Transverse colon (tissue), 3 donors: ENCODE data around the gene ADAM30.

ENCODE experiments used
- EP300 ChIP-seq: sonication (generic); formaldehyde crosslinking; IDR thresholded peaks from one replicate; pipeline ENCODE4 v1.6.1; 2017; ENCODE audit warnings: antibody characterized with exemption, low read depth
- POLR2A ChIP-seq: fragments of 450-650 bp; IDR thresholded peaks from one replicate; pipeline ENCODE4 v1.6.1; 2016; ENCODE audit warnings: antibody characterized with exemption, mild to moderate bottlenecking, moderate library complexity
- TF ChIP-seq, protein P1 (sequence below), 5 experiments: fragments of 200-600 bp in 3 of 5; fragments of 450-650 bp in 2 of 5; sonication (generic) in 3 of 5; IDR thresholded peaks; 1 replicate in 2 of 5; 2 replicates in 3 of 5; pipeline ENCODE4 v1.5.1; 2016 to 2017; ENCODE audit warnings: antibody characterized with exemption in 5 of 5, inconsistent platforms in 3 of 5, mild to moderate bottlenecking in 2 of 5, moderate library complexity in 1 of 5

DNA sequence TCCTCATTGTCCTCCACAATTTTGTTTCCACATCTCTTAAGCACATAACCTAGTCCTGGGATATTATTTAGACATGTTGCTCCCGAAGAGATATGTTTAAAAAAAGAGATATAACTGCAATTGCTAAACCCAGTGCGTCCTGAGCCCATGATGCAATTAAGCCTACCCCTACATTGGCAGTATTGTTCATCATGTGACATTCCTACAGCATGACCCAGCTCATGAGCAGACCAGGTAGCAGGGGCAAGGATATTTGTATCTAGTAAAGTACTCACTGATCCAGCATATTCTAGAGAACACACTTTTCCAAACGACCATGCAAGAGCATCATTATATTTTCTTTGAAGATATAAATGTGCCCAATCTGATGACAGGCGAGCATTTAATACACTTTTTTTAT, 1.2 kb downstream of the ADAM30 start:
- TF ChIP-seq POLR2A (no peak), EP300 (no peak)
- TF ChIP-seq, protein P1, sequence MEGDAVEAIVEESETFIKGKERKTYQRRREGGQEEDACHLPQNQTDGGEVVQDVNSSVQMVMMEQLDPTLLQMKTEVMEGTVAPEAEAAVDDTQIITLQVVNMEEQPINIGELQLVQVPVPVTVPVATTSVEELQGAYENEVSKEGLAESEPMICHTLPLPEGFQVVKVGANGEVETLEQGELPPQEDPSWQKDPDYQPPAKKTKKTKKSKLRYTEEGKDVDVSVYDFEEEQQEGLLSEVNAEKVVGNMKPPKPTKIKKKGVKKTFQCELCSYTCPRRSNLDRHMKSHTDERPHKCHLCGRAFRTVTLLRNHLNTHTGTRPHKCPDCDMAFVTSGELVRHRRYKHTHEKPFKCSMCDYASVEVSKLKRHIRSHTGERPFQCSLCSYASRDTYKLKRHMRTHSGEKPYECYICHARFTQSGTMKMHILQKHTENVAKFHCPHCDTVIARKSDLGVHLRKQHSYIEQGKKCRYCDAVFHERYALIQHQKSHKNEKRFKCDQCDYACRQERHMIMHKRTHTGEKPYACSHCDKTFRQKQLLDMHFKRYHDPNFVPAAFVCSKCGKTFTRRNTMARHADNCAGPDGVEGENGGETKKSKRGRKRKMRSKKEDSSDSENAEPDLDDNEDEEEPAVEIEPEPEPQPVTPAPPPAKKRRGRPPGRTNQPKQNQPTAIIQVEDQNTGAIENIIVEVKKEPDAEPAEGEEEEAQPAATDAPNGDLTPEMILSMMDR (IDR thresholded peaks at IDR 0.05): no peak
